Naive thymus-derived CD4-positive, alpha-beta T cell (primary cell): ENCODE data around the gene RBL1. TPM values are rescaled to one million over a fixed set of nuclear protein-coding genes. Genes with fewer than 3 reads are reported as not detected.
A peak's percentile ranks its signal among the peaks of the same experiment; 100 is the strongest.

Experiments used
- ATAC-seq: fragments of 150-1000 bp; cut with Tn5 transposase; 2 replicates; pipeline ENCODE4 v1.10.0; 2021; ENCODE audit warnings: mild to moderate bottlenecking, moderate library complexity
- CTCF ChIA-PET: fragments of 350-600 bp; sonication (Branson Sonifier 250); formaldehyde crosslinking; loops from one replicate; lab custom pipeline; 2021; ENCODE audit warnings: antibody characterized with exemption; lab: Charles Lee
- POLR2A ChIA-PET: fragments of 350-600 bp; sonication (Branson Sonifier 250); formaldehyde crosslinking; loops from one replicate; lab custom pipeline; 2021; ENCODE audit warnings: antibody characterized with exemption, inconsistent platforms; lab: Charles Lee
- DNase-seq, 9 donors: peaks; one replicate each; pipeline versions ENCODE4 v3.0.0 to v3.0.0-alpha.2; 2020 to 2022; ENCODE audit warnings: mixed read lengths in 1 of 9
- H3K27ac ChIP-seq: one replicate; pipeline ENCODE4 v1.7.0; 2013; ENCODE audit warnings: mild to moderate bottlenecking, low read depth, low read length, moderate library complexity
- H3K27me3 ChIP-seq, 2 donors: one replicate each; pipeline ENCODE4 v1.7.0; 2013; ENCODE audit warnings: low read length in 2 of 2, mild to moderate bottlenecking in 2 of 2, moderate library complexity in 2 of 2; ENCODE audit not compliant: control insufficient read depth in 2 of 2, insufficient read depth in 2 of 2
- H3K36me3 ChIP-seq, 3 experiments: 1 replicate in 2 of 3; 2 replicates in 1 of 3; pipeline ENCODE4 v1.7.0; 2013; ENCODE audit warnings: low read length in 3 of 3, mild to moderate bottlenecking in 3 of 3, moderate library complexity in 1 of 3; ENCODE audit not compliant: insufficient read depth in 3 of 3, control insufficient read depth in 2 of 3
- H3K4me1 ChIP-seq, 2 donors: one replicate each; pipeline ENCODE4 v1.7.0; 2013; ENCODE audit warnings: low read length in 2 of 2, mild to moderate bottlenecking in 2 of 2, moderate library complexity in 1 of 2; ENCODE audit not compliant: control insufficient read depth in 2 of 2, insufficient read depth in 2 of 2
- H3K4me3 ChIP-seq: 2 replicates; pipeline ENCODE4 v1.7.0; 2013; ENCODE audit warnings: mild to moderate bottlenecking, low read length
- H3K9me3 ChIP-seq, 3 experiments: 1 replicate in 2 of 3; 2 replicates in 1 of 3; pipeline ENCODE4 v1.7.0; 2013; ENCODE audit warnings: low read length in 3 of 3; ENCODE audit not compliant: control insufficient read depth in 2 of 3
- H3K27ac Mint-ChIP-seq, 9 donors: one replicate each; pipeline ENCODE4 v1.8.0; 2020 to 2022; ENCODE audit warnings: mixed read lengths in 9 of 9, mild to moderate bottlenecking in 8 of 9, moderate library complexity in 5 of 9, inconsistent platforms in 2 of 9
- H3K27me3 Mint-ChIP-seq, 5 donors: one replicate each; pipeline ENCODE4 v1.8.0; 2021 to 2022; ENCODE audit warnings: mixed read lengths in 5 of 5, mild to moderate bottlenecking in 1 of 5
- H3K36me3 Mint-ChIP-seq, 5 donors: one replicate each; pipeline ENCODE4 v1.8.0; 2020 to 2022; ENCODE audit warnings: mixed read lengths in 5 of 5, mild to moderate bottlenecking in 3 of 5, inconsistent platforms in 1 of 5
- H3K4me1 Mint-ChIP-seq, 7 donors: one replicate each; pipeline ENCODE4 v1.8.0; 2020 to 2022; ENCODE audit warnings: mixed read lengths in 7 of 7, mild to moderate bottlenecking in 3 of 7, inconsistent platforms in 1 of 7
- H3K4me3 Mint-ChIP-seq, 10 donors: one replicate each; pipeline ENCODE4 v1.8.0; 2020 to 2022; ENCODE audit warnings: mild to moderate bottlenecking in 10 of 10, mixed read lengths in 10 of 10, moderate library complexity in 6 of 10, inconsistent platforms in 2 of 10
- H3K9me3 Mint-ChIP-seq, 11 donors: one replicate each; pipeline ENCODE4 v1.8.0; 2020 to 2022; ENCODE audit warnings: mixed read lengths in 11 of 11, mild to moderate bottlenecking in 4 of 11, inconsistent platforms in 1 of 11, moderate library complexity in 1 of 11
- intact Hi-C, 2 donors: fragments of 100-400 bp; cut with micrococcal nuclease; formaldehyde crosslinking; loops; one replicate each; pipeline ENCODE4 v1.15.1; 2023
- polyA plus RNA-seq, 2 donors: library from polyadenylated mRNA; unstranded; fragments of 300-500 nt; fragmentation: Illumina TruSeq; gene quantifications; one replicate each; pipeline ENCODE4 v1.2.3, GENCODE V29; 2021
- total RNA-seq, 6 experiments: library from RNA in 5 of 6; stranded (reverse) in 5 of 6; gene quantifications; 1 replicate in 5 of 6; 2 replicates in 1 of 6; pipeline ENCODE4 v1.2.3 and lab custom pipeline; 2021 to 2026

Gene RBL1
- total and polyA plus RNA-seq, 7 experiments from 2014 or later, result 10.0 to 51.2 (median 28.3) TPM

DNA sequence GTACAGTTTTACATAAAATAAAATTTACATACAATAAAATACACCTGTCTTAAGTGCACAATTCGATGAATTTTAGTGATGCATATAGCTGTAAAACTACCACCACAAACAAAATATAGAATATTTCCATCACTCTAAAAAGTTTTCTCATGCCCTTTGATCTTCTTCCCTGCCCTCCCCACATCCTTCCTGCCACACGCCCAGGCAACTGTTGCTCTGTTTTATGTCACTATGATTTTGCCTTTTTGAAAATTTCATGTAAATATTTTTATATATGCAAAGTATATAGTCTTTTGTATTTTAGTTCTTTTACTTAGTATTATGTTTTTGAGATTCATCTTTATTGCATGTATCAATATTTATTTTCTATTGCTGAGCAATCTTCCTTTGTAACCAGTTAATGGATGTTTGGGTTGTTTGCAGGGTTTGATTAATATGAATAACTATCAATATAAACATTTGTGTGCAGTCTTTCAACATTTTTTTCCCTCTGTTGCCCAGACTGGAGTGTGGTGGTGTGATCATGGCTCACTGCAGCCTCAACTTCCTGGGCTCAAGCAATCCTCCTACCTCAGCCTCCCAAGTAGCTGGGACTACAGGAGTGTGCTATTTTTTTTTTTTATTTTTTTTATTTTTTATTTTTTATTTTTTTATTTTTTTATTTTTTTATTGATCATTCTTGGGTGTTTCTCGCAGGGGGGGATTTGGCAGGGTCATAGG is 120.5 kb downstream of the RBL1 start:
- Mint-ChIP-seq H3K27me3 (no peaks in the 10 kb centered on the region), H3K9me3 (peaks cover 0 to 2% (median 0%) of the 10 kb centered on the region in 11 donors)

DNA sequence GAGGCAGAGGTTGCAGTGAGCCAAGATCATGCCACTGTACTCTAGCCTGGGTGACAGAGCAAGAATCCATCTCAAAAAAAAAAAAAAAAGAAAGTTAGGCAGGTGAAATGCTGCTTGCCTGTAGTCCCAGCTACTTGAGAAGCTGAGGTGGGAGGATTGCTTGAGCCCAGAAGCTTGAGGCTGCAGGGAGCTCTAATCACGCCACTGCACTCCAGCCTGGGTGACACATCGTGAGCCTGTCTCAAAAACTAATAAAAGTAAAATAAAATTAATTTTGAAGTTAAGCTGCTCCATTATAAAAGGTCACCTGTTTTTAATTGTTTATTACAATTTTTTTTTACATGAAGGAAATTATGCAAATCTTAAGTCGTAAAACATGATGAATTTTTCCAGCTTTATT is 121.1 kb downstream of the RBL1 start:
- Mint-ChIP-seq H3K36me3 (peaks cover 0 to 13% (median 7%) of the 10 kb centered on the region in 5 donors), H3K4me3 (peak overlapping the region in 8 of 10 donors; percentile 38 to 87 (median 70)), H3K27me3 (no peaks in the 10 kb centered on the region), H3K9me3 (peaks cover 0 to 4% (median 0%) of the 10 kb centered on the region in 11 donors), H3K27ac (peak overlapping the region; percentile 72 to 99 (median 91)), H3K4me1 (peaks cover 22 to 59% (median 47%) of the 10 kb centered on the region in 7 donors)
- Histone ChIP-seq H3K4me1 (peaks cover 32 to 46% of the 10 kb centered on the region in 2 donors), H3K36me3 (no peaks in the 10 kb centered on the region), H3K9me3 (no peaks in the 10 kb centered on the region), H3K4me3 (peak overlapping the region; percentile 8), H3K27me3 (no peaks in the 10 kb centered on the region), H3K27ac (peak overlapping the region; percentile 69)
- DNase-seq (peak in 6 of 9 donors; percentile 32 to 62 (median 50)), ATAC-seq (peak; percentile 43)
- ChIA-PET CTCF (interaction anchor here (0.6 to 3.2 kb wide), 7 partner anchors 15 to 70 kb away, joined by 3 to 11 read pairs (median 3); no protein-coding TSS in a partner anchor), POLR2A (interaction anchor here (0.8 to 4.1 kb wide), 20 partner anchors 12 to 121 kb away, joined by 3 to 57 read pairs (median 8); partner anchors contain the start of gene RBL1)
- intact Hi-C loops, result loop anchor here (1.0 to 2.0 kb wide), 9 partner anchors 7 to 55 kb away; partner anchors contain the start of gene SAMHD1 (in 2 of the 2)

More for the DNA sequence above, 120.5 kb downstream of the RBL1 start:
- ChIA-PET CTCF (interaction anchor here (0.6 to 3.2 kb wide), 6 partner anchors 15 to 70 kb away, joined by 3 to 11 read pairs (median 5); no protein-coding TSS in a partner anchor), POLR2A (interaction anchor here (0.6 to 4.1 kb wide), 21 partner anchors 11 to 402 kb away, joined by 3 to 57 read pairs (median 8); partner anchors contain the start of gene TGIF2)
- peak overlapping the region; percentile 72 to 99 (median 91) for H3K27ac Mint-ChIP-seq
- peak; percentile 96 for ATAC-seq
- Histone ChIP-seq H3K4me3 (peak overlapping the region; percentile 8), H3K4me1 (peaks cover 29 to 40% of the 10 kb centered on the region in 2 donors), H3K36me3 (no peaks in the 10 kb centered on the region), H3K9me3 (no peaks in the 10 kb centered on the region), H3K27me3 (no peaks in the 10 kb centered on the region), H3K27ac (peak overlapping the region; percentile 69)
- intact Hi-C loops, result loop anchor here (1.0 to 2.0 kb wide), 9 partner anchors 8 to 56 kb away; partner anchors contain the start of gene SAMHD1 (in 2 of the 2)
- H3K4me1 Mint-ChIP-seq, result peaks cover 16 to 53% (median 41%) of the 10 kb centered on the region in 7 donors
- H3K4me3 Mint-ChIP-seq, result peak overlapping the region; percentile 35 to 87 (median 70)
- peak in 8 of 9 donors; percentile 49 to 92 (median 88) for DNase-seq
- peaks cover 0 to 7% (median 3%) of the 10 kb centered on the region in 5 donors for H3K36me3 Mint-ChIP-seq

DNA sequence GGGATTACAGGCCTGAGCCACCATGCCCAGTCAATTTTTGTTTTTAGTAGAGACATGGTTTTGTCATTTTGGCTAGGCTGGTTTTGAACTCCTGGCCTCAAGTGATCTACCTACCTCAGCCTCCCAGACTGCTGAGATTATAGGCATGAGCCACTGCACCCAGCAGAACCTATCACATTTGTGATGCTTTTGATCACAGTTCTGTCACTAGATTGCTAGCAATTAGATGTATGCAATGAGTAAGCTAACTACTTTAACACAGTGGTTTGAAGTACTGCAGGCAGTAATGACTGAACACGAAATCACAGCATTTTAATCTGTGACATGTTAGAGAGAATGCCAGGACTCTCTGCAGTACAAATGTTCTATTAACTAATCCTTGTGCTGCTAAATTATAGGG is 124.7 kb downstream of the RBL1 start:
- peaks cover 38 to 75% of the 10 kb centered on the region in 2 donors for H3K4me1 ChIP-seq
- H3K27me3 ChIP-seq, result no peaks in the 10 kb centered on the region
- DNase-seq (no peak), ATAC-seq (no peak)
- ChIA-PET CTCF (no interaction called here), POLR2A (interaction anchor here (0.6 to 3.1 kb wide), 5 partner anchors 17 to 374 kb away, joined by 3 to 41 read pairs (median 6); partner anchors contain the start of gene SAMHD1)
- Mint-ChIP-seq H3K27me3 (no peaks in the 10 kb centered on the region), H3K36me3 (peaks cover 0 to 17% (median 7%) of the 10 kb centered on the region in 5 donors), H3K4me1 (peaks cover 45 to 89% (median 76%) of the 10 kb centered on the region in 7 donors), H3K27ac (peak overlapping the region; percentile 77 to 100 (median 98)), H3K4me3 (peak overlapping the region in 9 of 10 donors; percentile 40 to 91 (median 67)), H3K9me3 (peaks cover 0 to 6% (median 0%) of the 10 kb centered on the region in 11 donors)
- no peaks in the 10 kb centered on the region for H3K9me3 ChIP-seq
- no peaks in the 10 kb centered on the region for H3K36me3 ChIP-seq
- intact Hi-C loops, result no loop called here
- peak overlapping the region; percentile 74 for H3K27ac ChIP-seq
- H3K4me3 ChIP-seq, result no peak overlapping the region

DNA sequence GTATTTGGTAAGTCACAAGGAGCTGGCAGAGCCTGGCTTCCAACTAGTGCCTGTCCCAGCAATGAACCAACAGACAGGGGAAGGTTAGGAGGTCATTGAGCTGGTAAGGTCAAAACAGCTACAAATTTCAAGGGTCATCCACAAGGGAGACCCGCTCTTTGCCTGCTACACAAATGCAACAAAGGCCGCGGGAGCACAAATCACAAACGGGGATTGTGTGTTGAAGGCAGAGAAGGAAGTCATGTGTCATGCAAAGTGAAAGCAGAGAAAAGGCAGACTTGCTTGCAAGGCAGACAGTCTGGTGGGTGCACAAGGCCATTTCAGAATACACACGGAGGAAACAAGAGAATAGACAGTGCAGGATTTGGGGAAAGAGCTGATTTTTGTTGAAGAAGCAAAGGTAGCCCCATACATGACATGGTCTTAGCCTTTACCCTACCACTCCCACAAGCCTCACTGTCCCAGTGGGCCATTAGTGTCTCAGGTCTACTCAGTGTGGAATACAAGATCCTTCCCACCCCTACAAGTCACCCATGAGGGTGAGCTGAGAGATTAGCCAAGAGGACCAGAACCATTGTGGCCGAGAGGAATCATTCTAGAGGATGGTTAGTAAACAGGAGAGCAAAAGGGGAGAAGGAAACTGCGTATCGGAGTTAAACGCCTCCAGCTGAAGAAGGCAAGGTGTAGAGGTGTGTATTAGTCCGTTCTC is 126.2 kb downstream of the RBL1 start:
- peak overlapping the region; percentile 19 for H3K4me3 ChIP-seq
- ATAC-seq (peak; percentile 77), DNase-seq (peak in 7 of 9 donors; percentile 47 to 66 (median 56))
- Mint-ChIP-seq H3K36me3 (peaks cover 0 to 17% (median 7%) of the 10 kb centered on the region in 5 donors), H3K4me3 (peak overlapping the region; percentile 47 to 91 (median 72)), H3K27me3 (no peaks in the 10 kb centered on the region), H3K4me1 (peaks cover 41 to 79% (median 71%) of the 10 kb centered on the region in 7 donors), H3K9me3 (peaks cover 0 to 6% (median 0%) of the 10 kb centered on the region in 11 donors), H3K27ac (peak overlapping the region; percentile 89 to 100 (median 98))
- peak overlapping the region; percentile 74 for H3K27ac ChIP-seq
- POLR2A ChIA-PET, result interaction anchor here (0.6 to 3.1 kb wide), 16 partner anchors 9 to 76 kb away, joined by 3 to 41 read pairs (median 4); partner anchors contain the start of gene SAMHD1
- H3K9me3 ChIP-seq, result no peaks in the 10 kb centered on the region
- H3K4me1 ChIP-seq, result peaks cover 32 to 74% of the 10 kb centered on the region in 2 donors
- CTCF ChIA-PET, result interaction anchor here (0.6 to 1.4 kb wide), 7 partner anchors 18 to 73 kb away, joined by 3 to 5 read pairs (median 4); no protein-coding TSS in a partner anchor
- no peaks in the 10 kb centered on the region for H3K36me3 ChIP-seq
- no peaks in the 10 kb centered on the region for H3K27me3 ChIP-seq
- intact Hi-C loops, result loop anchor here in 1 of 2 donors (1.0 kb wide), 1 partner anchor 18 kb away; the partner anchor contains the start of gene SAMHD1

DNA sequence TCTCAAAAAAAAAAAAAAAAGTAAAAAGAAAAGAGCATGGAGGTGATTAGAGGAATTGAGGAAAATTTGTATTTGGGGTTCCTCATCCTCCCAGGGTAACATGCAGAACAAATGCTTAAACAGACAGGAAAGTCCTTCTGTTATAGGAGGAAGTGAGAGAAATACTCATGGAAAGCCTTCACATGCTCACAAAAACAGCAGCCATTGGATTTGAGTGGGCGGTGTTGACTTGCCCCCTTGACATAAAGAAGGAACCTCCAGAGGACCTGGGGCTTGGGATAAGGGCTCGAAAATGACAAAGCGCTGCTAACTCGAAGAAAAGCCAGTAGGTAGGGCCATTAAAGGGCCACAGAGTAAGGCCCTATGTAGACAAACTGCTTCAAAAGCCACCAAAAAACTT is 126.7 kb downstream of the RBL1 start:
- peak overlapping the region; percentile 47 to 91 (median 72) for H3K4me3 Mint-ChIP-seq
- H3K4me1 ChIP-seq, result peaks cover 26 to 68% of the 10 kb centered on the region in 2 donors
- peak overlapping the region; percentile 19 for H3K4me3 ChIP-seq

More for the DNA sequence above, 126.7 kb downstream of the RBL1 start:
- H3K4me1 Mint-ChIP-seq, result peaks cover 41 to 78% (median 71%) of the 10 kb centered on the region in 7 donors
- Histone ChIP-seq H3K36me3 (no peaks in the 10 kb centered on the region), H3K27me3 (no peaks in the 10 kb centered on the region), H3K27ac (peak overlapping the region; percentile 74), H3K9me3 (no peaks in the 10 kb centered on the region)
- ATAC-seq (no peak), DNase-seq (no peak)
- CTCF ChIA-PET, result interaction anchor here (0.8 to 1.4 kb wide), 5 partner anchors 14 to 71 kb away, joined by 3 to 5 read pairs (median 4); no protein-coding TSS in a partner anchor
- peaks cover 0 to 6% (median 0%) of the 10 kb centered on the region in 11 donors for H3K9me3 Mint-ChIP-seq
- POLR2A ChIA-PET, result interaction anchor here (0.9 to 3.1 kb wide), 13 partner anchors 10 to 77 kb away, joined by 3 to 41 read pairs (median 4); partner anchors contain the start of gene SAMHD1
- H3K27me3 Mint-ChIP-seq, result no peaks in the 10 kb centered on the region
- peak overlapping the region; percentile 89 to 100 (median 98) for H3K27ac Mint-ChIP-seq
- intact Hi-C loops, result loop anchor here in 1 of 2 donors (1.0 kb wide), 1 partner anchor 18 kb away; the partner anchor contains the start of gene SAMHD1
- peaks cover 0 to 17% (median 7%) of the 10 kb centered on the region in 5 donors for H3K36me3 Mint-ChIP-seq
